Esophagus muscularis mucosa (tissue), 4 donors: ENCODE data around the gene DIP2C.

Experiments used
- CTCF ChIP-seq, 3 experiments: fragments of 200-600 bp in 2 of 3; fragments of 450-650 bp in 1 of 3; sonication (generic) in 2 of 3; IDR thresholded peaks; one replicate each; pipeline ENCODE4 v1.5.1; 2017 to 2019; ENCODE audit warnings: antibody characterized with exemption in 3 of 3, mild to moderate bottlenecking in 2 of 3, moderate library complexity in 1 of 3
- EP300 ChIP-seq: sonication (generic); formaldehyde crosslinking; IDR thresholded peaks from one replicate; pipeline ENCODE4 v1.6.1; 2017; ENCODE audit warnings: antibody characterized with exemption
- POLR2AphosphoS5 ChIP-seq, 2 donors: sonication (generic); formaldehyde crosslinking; IDR thresholded peaks; one replicate each; pipeline ENCODE4 v1.6.1; 2017; ENCODE audit warnings: antibody characterized with exemption in 2 of 2

GRCh38 chr10:440127-440526 is 249.3 kb downstream of the DIP2C start:
- TF ChIP-seq CTCF (IDR thresholded peaks at IDR 0.05) (no peak), EP300 (no peak), POLR2AphosphoS5 (IDR thresholded peaks at IDR 0.05) (no peak)
